Thoracic aorta (tissue), 2 donors: ENCODE data around the gene GATM. TPM values are rescaled to one million over a fixed set of nuclear protein-coding genes. Genes with fewer than 3 reads are reported as not detected.

Source experiments
- ATAC-seq: fragments of 150-250 bp; one replicate; pipeline ENCODE4 v1.8.0; 2017; ENCODE audit warnings: low read depth; ENCODE audit not compliant: insufficient number of reproducible peaks, low FRiP score
- DNase-seq: peaks from one replicate; pipeline ENCODE4 v3.0.0-alpha.2; 2020; ENCODE audit warnings: low spot score
- H3K27ac ChIP-seq, 2 donors: fragments of 200-600 bp; sonication (generic); 1 replicate in 1 of 2; 2 replicates in 1 of 2; pipeline ENCODE4 v1.5.1; 2016; ENCODE audit warnings: mild to moderate bottlenecking in 2 of 2, moderate library complexity in 2 of 2
- H3K27me3 ChIP-seq: fragments of 200-600 bp; sonication (generic); replicated peaks from 2 replicates; pipeline ENCODE4 v1.6.0; 2016; ENCODE audit warnings: mild to moderate bottlenecking; ENCODE audit not compliant: insufficient read depth
- H3K36me3 ChIP-seq: fragments of 200-600 bp; sonication (generic); one replicate; pipeline ENCODE4 v1.5.1; 2016
- H3K4me1 ChIP-seq, 2 donors: fragments of 200-600 bp; sonication (generic); 1 replicate in 1 of 2; 2 replicates in 1 of 2; pipeline versions ENCODE4 v1.5.1 to v1.6.0; 2016; ENCODE audit warnings: low read depth in 2 of 2, mild to moderate bottlenecking in 1 of 2; ENCODE audit not compliant: control insufficient read depth in 1 of 2
- H3K4me3 ChIP-seq: fragments of 200-600 bp; sonication (generic); 2 replicates; pipeline ENCODE4 v1.5.1; 2016; ENCODE audit warnings: mild to moderate bottlenecking
- H3K9me3 ChIP-seq: fragments of 200-600 bp; sonication (generic); 2 replicates; pipeline ENCODE4 v1.5.1; 2016
- total RNA-seq, 2 donors: library from RNA; depleted of rRNA; stranded (reverse); fragments of >200 nt; gene quantifications; one replicate each; pipeline versions ENCODE4 v1.1.0 to v1.2.3, GENCODE V29; 2016
- TF ChIP-seq, protein P1 (sequence below): fragments of 200-600 bp; sonication (generic); IDR thresholded peaks from one replicate; pipeline ENCODE4 v1.5.1; 2019; ENCODE audit warnings: antibody characterized with exemption

GATM gene
- total RNA-seq, 2 donors from 2014 or later, result 25.0 to 27.6 TPM

GRCh38 chr15:45337224-45337623 is 41.1 kb downstream of the GATM start:
- no peaks in the 10 kb centered on the region for H3K27me3 ChIP-seq
- DNase-seq, result no peak
- no peak overlapping the region for H3K27ac ChIP-seq
- no peak overlapping the region for H3K4me3 ChIP-seq
- no peaks in the 10 kb centered on the region for H3K36me3 ChIP-seq
- no peaks in the 10 kb centered on the region for H3K9me3 ChIP-seq
- TF ChIP-seq, protein P1, sequence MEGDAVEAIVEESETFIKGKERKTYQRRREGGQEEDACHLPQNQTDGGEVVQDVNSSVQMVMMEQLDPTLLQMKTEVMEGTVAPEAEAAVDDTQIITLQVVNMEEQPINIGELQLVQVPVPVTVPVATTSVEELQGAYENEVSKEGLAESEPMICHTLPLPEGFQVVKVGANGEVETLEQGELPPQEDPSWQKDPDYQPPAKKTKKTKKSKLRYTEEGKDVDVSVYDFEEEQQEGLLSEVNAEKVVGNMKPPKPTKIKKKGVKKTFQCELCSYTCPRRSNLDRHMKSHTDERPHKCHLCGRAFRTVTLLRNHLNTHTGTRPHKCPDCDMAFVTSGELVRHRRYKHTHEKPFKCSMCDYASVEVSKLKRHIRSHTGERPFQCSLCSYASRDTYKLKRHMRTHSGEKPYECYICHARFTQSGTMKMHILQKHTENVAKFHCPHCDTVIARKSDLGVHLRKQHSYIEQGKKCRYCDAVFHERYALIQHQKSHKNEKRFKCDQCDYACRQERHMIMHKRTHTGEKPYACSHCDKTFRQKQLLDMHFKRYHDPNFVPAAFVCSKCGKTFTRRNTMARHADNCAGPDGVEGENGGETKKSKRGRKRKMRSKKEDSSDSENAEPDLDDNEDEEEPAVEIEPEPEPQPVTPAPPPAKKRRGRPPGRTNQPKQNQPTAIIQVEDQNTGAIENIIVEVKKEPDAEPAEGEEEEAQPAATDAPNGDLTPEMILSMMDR, result no peak
- no peak for ATAC-seq
- H3K4me1 ChIP-seq, result no peaks in the 10 kb centered on the region

GRCh38 chr15:45333550-45333949 is 44.8 kb downstream of the GATM start:
- TF ChIP-seq, protein P1, result no peak
- Histone ChIP-seq H3K4me3 (no peak overlapping the region), H3K4me1 (no peaks in the 10 kb centered on the region), H3K27ac (no peak overlapping the region), H3K36me3 (no peaks in the 10 kb centered on the region), H3K27me3 (no peaks in the 10 kb centered on the region), H3K9me3 (no peaks in the 10 kb centered on the region)
- no peak for DNase-seq
- ATAC-seq, result no peak

DNA sequence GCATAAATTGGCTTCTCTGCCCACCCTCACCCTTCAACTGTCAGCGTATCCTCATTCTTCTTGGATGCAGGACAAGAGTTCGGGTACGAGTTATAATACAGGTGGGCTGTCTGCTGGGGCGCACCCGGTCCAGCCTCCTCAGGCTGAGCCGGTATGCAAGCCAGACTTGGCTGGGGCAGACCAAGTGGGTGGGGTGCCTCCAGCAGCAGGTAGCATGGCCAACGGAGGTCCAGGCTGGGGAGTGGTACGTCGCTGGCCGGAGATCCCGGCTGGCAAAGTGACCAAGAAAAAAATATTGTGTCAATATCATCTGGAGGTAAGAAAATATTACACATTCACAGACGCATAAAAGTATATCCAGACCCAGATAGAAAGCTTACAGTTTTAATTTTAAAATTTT is 45.6 kb downstream of the GATM start:
- no peak overlapping the region for H3K27ac ChIP-seq

DNA sequence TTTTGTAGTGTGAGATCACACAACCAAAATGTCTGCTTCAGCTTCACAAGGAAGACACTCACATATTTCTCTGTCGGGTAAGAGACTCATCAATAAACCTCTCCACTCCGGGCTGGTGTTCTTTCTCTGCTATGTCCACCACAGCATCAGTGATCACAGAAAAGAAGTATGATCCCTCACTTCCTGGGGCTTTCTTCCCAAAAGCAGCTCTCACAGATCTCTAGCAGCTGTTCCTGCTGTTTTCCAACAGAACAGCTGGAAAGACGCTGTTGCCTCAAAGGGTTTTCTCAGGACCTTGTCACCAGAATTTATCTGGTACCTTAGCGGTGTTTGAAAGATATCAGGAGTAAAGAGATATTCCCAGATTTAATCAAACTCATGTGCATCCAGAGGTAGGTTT is 46.4 kb downstream of the GATM start:
- no peak for ATAC-seq
- no peaks in the 10 kb centered on the region for H3K36me3 ChIP-seq

More for the DNA sequence above, 45.6 kb downstream of the GATM start:
- Histone ChIP-seq H3K9me3 (no peaks in the 10 kb centered on the region), H3K27me3 (no peaks in the 10 kb centered on the region), H3K36me3 (no peaks in the 10 kb centered on the region), H3K4me1 (no peaks in the 10 kb centered on the region), H3K4me3 (no peak overlapping the region)
- TF ChIP-seq, protein P1, result no peak
- DNase-seq (no peak), ATAC-seq (no peak)

GRCh38 chr15:45328663-45329062 is 49.7 kb downstream of the GATM start:
- H3K4me3 ChIP-seq, result no peak overlapping the region

More for the DNA sequence above, 46.4 kb downstream of the GATM start:
- no peak overlapping the region for H3K27ac ChIP-seq
- no peak overlapping the region for H3K4me3 ChIP-seq
- DNase-seq, result no peak
- H3K27me3 ChIP-seq, result no peaks in the 10 kb centered on the region
- H3K9me3 ChIP-seq, result no peaks in the 10 kb centered on the region
- no peaks in the 10 kb centered on the region for H3K4me1 ChIP-seq
- TF ChIP-seq, protein P1, result no peak

More at GRCh38 chr15:45328663-45329062, 49.7 kb downstream of the GATM start:
- H3K4me1 ChIP-seq, result no peaks in the 10 kb centered on the region
- DNase-seq (no peak), ATAC-seq (no peak)
- TF ChIP-seq, protein P1, result no peak
- no peaks in the 10 kb centered on the region for H3K27me3 ChIP-seq
- H3K9me3 ChIP-seq, result no peaks in the 10 kb centered on the region
- H3K36me3 ChIP-seq, result no peaks in the 10 kb centered on the region
- no peak overlapping the region for H3K27ac ChIP-seq
